H9 (cell line): ENCODE measurements around the gene TUT7. TPM values are rescaled to one million over a fixed set of nuclear protein-coding genes. Genes with fewer than 3 reads are reported as not detected.

Source experiments
- DNase-seq: peaks from one replicate; pipeline ENCODE4 v3.0.0-alpha.2; 2017
- H2AFZ ChIP-seq: one replicate; pipeline ENCODE4 v1.6.1; 2013; ENCODE audit warnings: mild to moderate bottlenecking, low read length, control low read depth, moderate library complexity
- H2AK5ac ChIP-seq: 2 replicates; pipeline ENCODE4 v1.6.1; 2013; ENCODE audit warnings: low read length, control low read depth, mixed read lengths; ENCODE audit not compliant: insufficient read length
- H2BK120ac ChIP-seq: one replicate; pipeline ENCODE4 v1.6.1; 2013; ENCODE audit warnings: low read depth, mild to moderate bottlenecking, low read length, control low read depth, inconsistent platforms; ENCODE audit not compliant: poor library complexity, severe bottlenecking
- H2BK12ac ChIP-seq: 2 replicates; pipeline ENCODE4 v1.6.1; 2013; ENCODE audit warnings: low read length, control low read depth, mixed read lengths, low read depth; ENCODE audit not compliant: insufficient read length
- H2BK15ac ChIP-seq: 2 replicates; pipeline ENCODE4 v1.6.1; 2013; ENCODE audit warnings: low read depth, low read length, control low read depth
- H2BK20ac ChIP-seq: one replicate; pipeline ENCODE4 v1.6.1; 2013; ENCODE audit warnings: low read depth, mild to moderate bottlenecking, low read length, control low read depth, inconsistent platforms; ENCODE audit not compliant: poor library complexity, severe bottlenecking
- H2BK5ac ChIP-seq: 2 replicates; pipeline ENCODE4 v1.6.1; 2013; ENCODE audit warnings: low read length, control low read depth, mixed read lengths; ENCODE audit not compliant: insufficient read length
- H3K14ac ChIP-seq: 2 replicates; pipeline ENCODE4 v1.6.1; 2013; ENCODE audit warnings: low read length, control low read depth; ENCODE audit not compliant: insufficient read depth
- H3K18ac ChIP-seq: 2 replicates; pipeline ENCODE4 v1.6.1; 2013; ENCODE audit warnings: low read depth, mild to moderate bottlenecking, mixed read lengths, low read length, control low read depth; ENCODE audit not compliant: insufficient read length
- H3K23ac ChIP-seq: 2 replicates; pipeline ENCODE4 v1.6.1; 2013; ENCODE audit warnings: low read length, control low read depth, mixed read lengths, low read depth; ENCODE audit not compliant: insufficient read length
- H3K23me2 ChIP-seq: 2 replicates; pipeline ENCODE4 v1.6.1; 2013; ENCODE audit warnings: low read depth, mild to moderate bottlenecking, mixed read lengths, low read length, control low read depth; ENCODE audit not compliant: insufficient read length, poor library complexity, severe bottlenecking
- H3K27ac ChIP-seq: 2 replicates; pipeline ENCODE4 v1.5.1; 2013; ENCODE audit warnings: low read length, control low read depth, mixed read lengths, low read depth; ENCODE audit not compliant: insufficient read length
- H3K27me3 ChIP-seq: 2 replicates; pipeline ENCODE4 v1.6.1; 2013; ENCODE audit warnings: low read length, control low read depth, inconsistent platforms; ENCODE audit not compliant: insufficient read depth
- H3K4ac ChIP-seq: 2 replicates; pipeline ENCODE4 v1.6.1; 2013; ENCODE audit warnings: low read depth, mild to moderate bottlenecking, control low read depth, inconsistent platforms, low read length, moderate library complexity
- H3K4me1 ChIP-seq: 2 replicates; pipeline ENCODE4 v1.6.1; 2013; ENCODE audit warnings: low read length, control low read depth, inconsistent platforms; ENCODE audit not compliant: insufficient read depth
- H3K4me2 ChIP-seq: 2 replicates; pipeline ENCODE4 v1.6.1; 2013; ENCODE audit warnings: low read length, control low read depth, mixed read lengths; ENCODE audit not compliant: insufficient read length, insufficient read depth
- H3K56ac ChIP-seq: 2 replicates; pipeline ENCODE4 v1.6.1; 2013; ENCODE audit warnings: low read depth, mild to moderate bottlenecking, mixed read lengths, low read length, control low read depth; ENCODE audit not compliant: insufficient read length
- H3K79me1 ChIP-seq: 2 replicates; pipeline ENCODE4 v1.6.1; 2013; ENCODE audit warnings: low read depth, mild to moderate bottlenecking, moderate library complexity, low read length, control low read depth, inconsistent platforms; ENCODE audit not compliant: insufficient read depth, poor library complexity, severe bottlenecking
- H3K79me2 ChIP-seq: 2 replicates; pipeline ENCODE4 v1.6.1; 2013; ENCODE audit warnings: low read length, control low read depth, inconsistent platforms; ENCODE audit not compliant: insufficient read depth
- H3K9ac ChIP-seq: 2 replicates; pipeline ENCODE4 v1.6.1; 2013; ENCODE audit warnings: low read length, control low read depth, mixed read lengths; ENCODE audit not compliant: insufficient read length; ENCODE audit errors: extremely low read depth
- H3K9me3 ChIP-seq: one replicate; pipeline ENCODE4 v1.6.1; 2013; ENCODE audit warnings: low read depth, low read length, inconsistent platforms; ENCODE audit not compliant: control insufficient read depth
- H3T11ph ChIP-seq: one replicate; pipeline ENCODE4 v1.6.1; 2013; ENCODE audit warnings: mild to moderate bottlenecking, low read length, control low read depth, inconsistent platforms
- H4K20me1 ChIP-seq: one replicate; pipeline ENCODE4 v1.6.1; 2013; ENCODE audit not compliant: control insufficient read depth, insufficient read length, insufficient read depth
- H4K5ac ChIP-seq: 2 replicates; pipeline ENCODE4 v1.6.1; 2013; ENCODE audit warnings: low read depth, mild to moderate bottlenecking, mixed read lengths, low read length, control low read depth; ENCODE audit not compliant: insufficient read length
- H4K8ac ChIP-seq: replicated peaks from 2 replicates; pipeline ENCODE4 v1.6.1; 2013; ENCODE audit warnings: low read length, control low read depth, mixed read lengths, low read depth; ENCODE audit not compliant: insufficient read length
- H4K91ac ChIP-seq: 2 replicates; pipeline ENCODE4 v1.6.1; 2013; ENCODE audit warnings: low read depth, mild to moderate bottlenecking, moderate library complexity, mixed read lengths, low read length, control low read depth; ENCODE audit not compliant: insufficient read length
- H3K27ac Mint-ChIP-seq, 3 experiments: 2 replicates in 2 of 3; 3 replicates in 1 of 3; pipeline ENCODE4 v1.8.0; 2020 to 2021; ENCODE audit warnings: mixed read lengths in 3 of 3, mild to moderate bottlenecking in 1 of 3, moderate library complexity in 1 of 3
- H3K27me3 Mint-ChIP-seq: 2 replicates; pipeline ENCODE4 v1.8.0; 2021; ENCODE audit warnings: low read depth, mild to moderate bottlenecking, moderate library complexity, mixed read lengths
- H3K36me3 Mint-ChIP-seq, 3 experiments: 2 replicates in 2 of 3; 3 replicates in 1 of 3; pipeline ENCODE4 v1.8.0; 2020 to 2021; ENCODE audit warnings: low read depth in 3 of 3, mixed read lengths in 3 of 3; ENCODE audit not compliant: insufficient read depth in 1 of 3
- H3K4me1 Mint-ChIP-seq, 2 experiments: 2 replicates each; pipeline ENCODE4 v1.8.0; 2020; ENCODE audit warnings: mixed read lengths in 2 of 2
- H3K4me3 Mint-ChIP-seq, 2 experiments: 2 replicates in 1 of 2; 3 replicates in 1 of 2; pipeline ENCODE4 v1.8.0; 2020 to 2021; ENCODE audit warnings: mild to moderate bottlenecking in 2 of 2, mixed read lengths in 2 of 2, moderate library complexity in 1 of 2
- H3K9me3 Mint-ChIP-seq, 2 experiments: 2 replicates in 1 of 2; 3 replicates in 1 of 2; pipeline ENCODE4 v1.8.0; 2020; ENCODE audit warnings: mild to moderate bottlenecking in 2 of 2, mixed read lengths in 2 of 2, moderate library complexity in 1 of 2
- WGBS: extraction: QIAGEN DNeasy Blood & Tissue Kit; methylation state at CpG from one replicate; pipeline ENCODE4 v1.1.7; 2013; ENCODE audit warnings: missing lambda C conversion rate, low lambda C conversion rate, mixed read lengths; ENCODE audit not compliant: insufficient read length; ENCODE audit errors: extremely low coverage; 5-methylcytosine and 5-hydroxymethylcytosine counted together
- total RNA-seq: library from RNA; stranded (reverse); gene quantifications from 2 replicates; pipeline ENCODE4 v1.2.1, GENCODE V29; 2021
- TF ChIP-seq, protein P1 (sequence below): fragments of 200-600 bp; sonication (generic); conservative IDR thresholded peaks from 3 replicates; pipeline ENCODE4 v1.8.0; 2021; ENCODE audit warnings: antibody characterized with exemption, mild to moderate bottlenecking

TUT7 gene
- total RNA-seq, 1 experiment from 2014 or later = 23.1 TPM

DNA sequence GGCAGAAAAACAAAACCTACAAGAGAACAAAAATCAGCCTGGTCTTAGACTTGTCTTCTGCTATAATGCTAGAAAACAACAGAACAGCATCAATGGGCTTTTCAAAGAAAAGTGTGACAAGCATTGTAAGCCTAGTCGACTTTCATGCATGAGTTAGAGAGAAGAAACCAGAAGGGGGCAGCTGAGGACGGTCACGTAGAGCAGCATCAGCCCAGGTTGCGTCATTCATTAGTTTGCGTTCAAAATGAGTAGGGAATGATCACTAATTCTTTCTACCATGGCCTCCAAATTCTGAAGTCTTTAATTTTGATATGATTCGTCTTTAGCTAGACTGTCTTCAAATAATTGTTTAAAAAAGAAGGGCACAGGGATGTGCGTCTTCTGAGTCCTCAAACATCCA is 67.2 kb downstream of the TUT7 start:
- peaks cover 5% of the 10 kb centered on the region for H3K23me2 ChIP-seq
- no peak overlapping the region for H2BK120ac ChIP-seq
- TF ChIP-seq, protein P1, sequence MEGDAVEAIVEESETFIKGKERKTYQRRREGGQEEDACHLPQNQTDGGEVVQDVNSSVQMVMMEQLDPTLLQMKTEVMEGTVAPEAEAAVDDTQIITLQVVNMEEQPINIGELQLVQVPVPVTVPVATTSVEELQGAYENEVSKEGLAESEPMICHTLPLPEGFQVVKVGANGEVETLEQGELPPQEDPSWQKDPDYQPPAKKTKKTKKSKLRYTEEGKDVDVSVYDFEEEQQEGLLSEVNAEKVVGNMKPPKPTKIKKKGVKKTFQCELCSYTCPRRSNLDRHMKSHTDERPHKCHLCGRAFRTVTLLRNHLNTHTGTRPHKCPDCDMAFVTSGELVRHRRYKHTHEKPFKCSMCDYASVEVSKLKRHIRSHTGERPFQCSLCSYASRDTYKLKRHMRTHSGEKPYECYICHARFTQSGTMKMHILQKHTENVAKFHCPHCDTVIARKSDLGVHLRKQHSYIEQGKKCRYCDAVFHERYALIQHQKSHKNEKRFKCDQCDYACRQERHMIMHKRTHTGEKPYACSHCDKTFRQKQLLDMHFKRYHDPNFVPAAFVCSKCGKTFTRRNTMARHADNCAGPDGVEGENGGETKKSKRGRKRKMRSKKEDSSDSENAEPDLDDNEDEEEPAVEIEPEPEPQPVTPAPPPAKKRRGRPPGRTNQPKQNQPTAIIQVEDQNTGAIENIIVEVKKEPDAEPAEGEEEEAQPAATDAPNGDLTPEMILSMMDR = peak; percentile 71
- peaks cover 9% of the 10 kb centered on the region for H3K27me3 Mint-ChIP-seq
- no peaks in the 10 kb centered on the region for H3K79me2 ChIP-seq
- no peak overlapping the region for H3K27ac ChIP-seq
- H3K79me1 ChIP-seq = no peaks in the 10 kb centered on the region
- peaks cover 36 to 39% of the 10 kb centered on the region in 2 experiments for H3K4me1 Mint-ChIP-seq
- no peaks in the 10 kb centered on the region; the same call in 1 of the 2 replicates for H3K4me1 ChIP-seq
- H3K14ac ChIP-seq = no peak overlapping the region
- H3K9me3 ChIP-seq = no peaks in the 10 kb centered on the region
- H4K20me1 ChIP-seq = no peaks in the 10 kb centered on the region
- no peak overlapping the region for H2BK12ac ChIP-seq
- H2BK5ac ChIP-seq = no peak overlapping the region
- no CpG with 5 or more reads among the region's 7 CpGs for WGBS
- no peaks in the 10 kb centered on the region for H3K27me3 ChIP-seq
- H3T11ph ChIP-seq = no peak overlapping the region
- H4K5ac ChIP-seq = no peak overlapping the region
- H2AK5ac ChIP-seq = no peak overlapping the region
- H3K36me3 Mint-ChIP-seq = no peaks in the 10 kb centered on the region
- peak overlapping the region; percentile 62 for H3K18ac ChIP-seq
- H3K4me2 ChIP-seq = peak overlapping the region; percentile 33
- peak overlapping the region; percentile 18 to 24; a peak in 3 of 5 replicates for H3K4me3 Mint-ChIP-seq
- H3K4ac ChIP-seq = no peak overlapping the region
- H3K27ac Mint-ChIP-seq = peak overlapping the region; percentile 83 to 94 (median 91); a peak in 6 of 7 replicates
- no peak overlapping the region for H3K56ac ChIP-seq
- no peak overlapping the region for H3K9ac ChIP-seq
- H2BK15ac ChIP-seq = no peak overlapping the region
- no peak overlapping the region for H4K91ac ChIP-seq
- H2AFZ ChIP-seq = no peak overlapping the region
- H2BK20ac ChIP-seq = no peak overlapping the region
- no peak overlapping the region for H4K8ac ChIP-seq
- H3K9me3 Mint-ChIP-seq = no peaks in the 10 kb centered on the region
- DNase-seq = peak; percentile 64
- no peak overlapping the region for H3K23ac ChIP-seq
